Glomerular endothelial cell (primary cell): ENCODE results near the gene GRIK4. TPM values are rescaled to one million over a fixed set of nuclear protein-coding genes. Genes with fewer than 3 reads are reported as not detected.
"Not testable (repeated sequence)": the region's sequence is repeated elsewhere in the genome, so short reads cannot be mapped to it uniquely, and the experiment has no call there.

Experiments
- DNase-seq: peaks from one replicate; pipeline ENCODE4 v3.0.0-alpha.2; 2011; ENCODE audit warnings: low read depth, low spot score; ENCODE audit errors: extremely low read depth
- total RNA-seq: library from RNA; depleted of rRNA; stranded (reverse); fragments of >200 nt; gene quantifications from 2 replicates; pipeline ENCODE4 v1.2.3, GENCODE V29; 2015

Gene GRIK4
- total RNA-seq, 1 donor from 2014 or later: 0.06 TPM

- DNase-seq: no peak
These were observed 88.4 kb downstream of the GRIK4 start for GRCh38 chr11:120599816-120600420.

GRCh38 chr11:120601536-120601935, 90.0 kb downstream of the GRIK4 start:
- no peak for DNase-seq

DNA sequence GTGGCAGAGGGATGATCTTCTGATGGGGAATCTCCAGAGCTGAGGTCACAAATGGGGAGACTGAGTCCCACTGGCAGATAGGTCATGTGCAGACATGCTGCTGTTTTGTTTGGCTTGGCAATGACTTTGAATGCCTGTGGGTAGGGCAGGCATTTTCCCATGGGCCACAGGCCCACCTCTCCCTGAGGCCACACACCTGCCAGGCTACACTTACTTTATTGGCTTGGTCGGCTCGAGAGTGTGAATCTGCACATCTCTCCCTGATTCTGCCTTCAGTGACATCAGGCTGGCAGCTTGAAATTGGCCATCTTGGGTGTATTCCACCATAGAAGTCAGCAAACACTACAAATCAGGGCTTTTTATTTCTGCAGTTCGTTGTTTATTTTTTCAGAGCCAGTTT, 91.5 kb downstream of the GRIK4 start:
- DNase-seq: no peak

DNA sequence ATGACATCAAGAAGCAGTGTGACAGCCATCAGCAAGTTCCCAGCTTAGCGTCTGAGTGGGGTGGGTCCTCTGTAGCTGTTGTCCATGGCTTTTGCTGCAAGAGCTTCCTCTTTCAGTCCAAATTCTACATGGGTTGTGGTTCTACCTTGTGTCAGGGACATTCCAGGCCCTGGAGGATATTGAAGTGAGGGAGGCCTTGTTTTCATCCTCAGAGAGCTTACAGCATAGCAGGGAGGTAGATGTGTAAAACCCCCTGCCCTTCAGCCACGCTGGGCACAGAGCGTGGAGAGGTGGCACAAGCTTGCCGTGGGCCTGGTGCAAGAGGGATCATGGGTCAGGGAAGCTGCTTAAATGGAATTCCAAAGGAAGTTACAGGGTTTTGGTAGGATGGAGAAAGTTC, 93.9 kb downstream of the GRIK4 start:
- no peak for DNase-seq

GRCh38 chr11:120606211-120607010, 94.9 kb downstream of the GRIK4 start:
- DNase-seq: no peak

GRCh38 chr11:120608061-120608460, 96.5 kb downstream of the GRIK4 start:
- DNase-seq: no peak

DNA sequence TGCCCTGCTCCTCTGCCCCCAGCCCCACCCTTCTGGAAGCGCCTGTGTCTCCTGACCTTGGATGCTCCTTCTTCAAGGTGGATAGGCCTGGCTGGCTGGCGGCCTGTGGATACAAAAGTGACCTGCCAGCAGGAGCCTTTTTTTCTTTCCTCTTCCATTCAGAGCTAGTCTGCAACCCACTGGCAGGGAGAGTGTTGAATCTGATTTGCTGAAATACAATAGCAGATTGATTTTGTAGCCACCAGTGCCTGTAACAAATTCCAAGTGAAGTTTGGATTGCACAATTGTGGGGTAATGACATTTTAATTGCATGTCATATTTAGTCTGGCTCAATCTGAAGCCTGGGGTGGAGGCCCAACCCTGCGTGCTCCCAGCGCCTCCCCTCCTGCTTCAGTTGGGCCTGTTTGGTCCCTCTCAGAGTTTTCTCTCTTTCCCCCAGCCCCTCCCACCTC, 97.2 kb downstream of the GRIK4 start:
- DNase-seq: no peak

GRCh38 chr11:120610111-120610510, 98.6 kb downstream of the GRIK4 start:
- no peak for DNase-seq

DNA sequence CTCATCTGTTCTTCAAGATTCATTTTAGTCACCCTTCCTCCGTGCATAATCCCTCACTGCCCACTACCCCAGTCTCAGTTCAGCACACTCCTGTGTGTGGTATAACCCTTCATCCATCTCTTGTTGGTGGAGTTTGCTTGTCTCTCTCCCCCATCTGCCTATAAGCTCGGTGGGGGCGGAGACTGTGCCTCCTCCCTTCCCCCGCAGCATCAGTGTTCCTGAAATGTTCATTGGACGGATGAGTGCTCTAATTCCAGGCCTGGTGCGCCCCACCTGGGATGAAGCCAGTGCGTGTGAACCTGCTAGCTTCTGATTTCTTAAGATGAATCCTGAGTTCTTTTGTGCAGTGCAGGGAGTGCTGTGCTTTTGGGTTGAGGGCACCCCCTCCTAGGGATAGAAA, 100.0 kb downstream of the GRIK4 start:
- no peak for DNase-seq

DNA sequence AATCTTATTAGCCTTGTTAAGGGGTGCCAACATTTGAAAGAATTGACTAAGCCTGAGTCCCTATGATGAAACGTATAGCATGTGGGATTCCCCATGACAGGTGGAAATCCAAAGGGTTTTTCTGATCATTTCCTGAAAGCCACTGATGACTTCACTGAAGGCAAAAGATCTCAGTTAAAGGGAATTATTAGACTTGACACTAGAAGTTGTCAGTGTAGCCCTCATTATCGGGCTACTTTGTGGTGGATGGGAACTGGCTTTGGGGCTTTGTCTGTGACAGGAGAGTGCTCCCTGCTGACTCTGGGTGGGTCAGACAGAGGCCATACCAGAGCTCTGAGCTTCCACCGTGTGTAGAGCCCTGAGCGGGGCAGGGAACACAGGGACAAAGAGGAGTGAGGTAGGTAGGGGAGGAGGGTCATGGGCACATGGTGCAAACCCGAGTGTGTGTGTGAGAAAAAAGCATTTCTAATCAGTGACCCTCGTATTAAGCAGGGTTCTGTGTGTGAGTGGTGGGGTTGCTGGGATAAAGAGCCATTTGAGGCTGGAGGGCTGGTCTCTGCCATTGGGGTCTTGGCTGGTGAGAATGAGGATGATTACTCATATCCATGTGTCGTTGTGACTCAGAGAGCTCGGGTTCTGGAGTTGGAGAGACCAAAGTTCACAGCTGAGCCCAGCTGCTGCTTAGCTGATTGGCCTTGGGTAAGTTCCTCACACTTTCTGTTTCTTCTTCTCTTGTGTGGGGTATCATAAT, 101.1 kb downstream of the GRIK4 start:
- DNase-seq: no peak

DNA sequence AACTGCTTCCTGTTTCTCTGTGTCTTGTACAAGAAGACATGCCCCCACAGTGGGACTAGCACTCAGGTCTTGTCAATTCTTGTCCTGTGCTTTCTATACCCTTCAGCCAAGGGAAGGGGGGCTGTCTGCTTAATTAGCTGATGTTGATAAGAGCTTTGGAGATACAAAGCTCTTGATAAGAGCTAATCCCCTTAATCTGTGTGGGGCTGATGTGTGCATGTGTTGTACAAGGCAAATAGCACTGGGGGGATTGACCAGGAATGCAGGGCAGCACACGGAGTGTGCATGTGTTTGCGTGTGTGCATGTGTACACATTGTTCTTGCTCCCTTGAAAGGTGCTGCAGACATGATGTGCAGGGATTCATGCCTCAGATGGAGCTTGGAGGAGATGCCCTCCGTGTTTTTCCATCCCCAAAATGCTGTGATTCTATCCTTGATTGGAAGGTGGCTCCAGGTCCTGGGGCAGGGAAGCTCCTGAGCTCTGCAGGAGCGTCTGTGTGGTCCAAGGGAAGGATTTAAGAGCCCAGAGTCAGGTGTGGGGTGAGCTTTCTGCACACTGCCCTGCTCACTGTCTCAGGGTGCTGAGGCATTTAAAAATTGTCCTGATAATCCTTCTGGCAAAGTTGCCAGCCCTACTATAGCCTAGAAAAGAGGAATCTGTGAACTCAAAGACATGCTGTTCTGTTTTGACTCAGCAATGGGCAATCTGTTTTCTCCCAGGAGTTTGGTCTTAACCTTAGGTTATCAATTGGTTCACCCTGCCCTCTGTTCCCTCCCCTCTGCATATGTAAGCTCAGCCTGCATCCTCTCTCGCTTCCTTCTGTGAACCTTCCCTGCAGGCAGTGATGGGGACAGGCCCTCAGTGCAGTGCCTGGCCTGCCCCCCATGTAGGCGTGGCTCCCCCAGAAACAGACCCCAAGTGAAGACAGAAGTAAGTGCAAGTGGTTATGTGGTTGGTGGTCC, 102.0 kb downstream of the GRIK4 start:
- DNase-seq: no peak

- DNase-seq: no peak
These were observed 103.8 kb downstream of the GRIK4 start for GRCh38 chr11:120615391-120615790.

DNA sequence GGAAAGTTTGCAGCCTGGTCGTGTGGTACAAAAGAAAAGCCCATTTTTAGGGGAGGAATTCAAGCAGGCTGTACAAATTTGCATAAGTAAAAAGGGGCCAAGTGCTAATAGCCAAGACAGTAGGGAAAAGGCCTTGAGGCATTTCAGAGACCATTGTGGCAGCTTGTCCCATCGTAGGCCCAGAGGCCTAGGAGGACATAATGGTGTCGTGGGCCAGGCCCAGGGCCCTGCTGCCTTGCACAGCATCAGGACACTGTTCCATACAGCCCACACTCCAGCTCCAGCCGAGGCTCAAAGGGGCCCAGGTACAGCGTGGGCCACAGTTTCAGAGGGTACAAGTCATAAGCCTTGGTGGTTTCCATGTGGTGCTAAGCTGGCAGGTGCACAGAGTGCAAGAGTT, 106.9 kb downstream of the GRIK4 start:
- no peak for DNase-seq

GRCh38 chr11:120622189-120622875, 110.8 kb downstream of the GRIK4 start:
- DNase-seq: no peak

- not testable (repeated sequence) for DNase-seq
These were observed 113.4 kb downstream of the GRIK4 start for GRCh38 chr11:120624992-120625391.

GRCh38 chr11:120625565-120625964, 114.0 kb downstream of the GRIK4 start:
- DNase-seq: no peak

- no peak for DNase-seq
These were observed 115.2 kb downstream of the GRIK4 start for GRCh38 chr11:120626791-120627190.

DNA sequence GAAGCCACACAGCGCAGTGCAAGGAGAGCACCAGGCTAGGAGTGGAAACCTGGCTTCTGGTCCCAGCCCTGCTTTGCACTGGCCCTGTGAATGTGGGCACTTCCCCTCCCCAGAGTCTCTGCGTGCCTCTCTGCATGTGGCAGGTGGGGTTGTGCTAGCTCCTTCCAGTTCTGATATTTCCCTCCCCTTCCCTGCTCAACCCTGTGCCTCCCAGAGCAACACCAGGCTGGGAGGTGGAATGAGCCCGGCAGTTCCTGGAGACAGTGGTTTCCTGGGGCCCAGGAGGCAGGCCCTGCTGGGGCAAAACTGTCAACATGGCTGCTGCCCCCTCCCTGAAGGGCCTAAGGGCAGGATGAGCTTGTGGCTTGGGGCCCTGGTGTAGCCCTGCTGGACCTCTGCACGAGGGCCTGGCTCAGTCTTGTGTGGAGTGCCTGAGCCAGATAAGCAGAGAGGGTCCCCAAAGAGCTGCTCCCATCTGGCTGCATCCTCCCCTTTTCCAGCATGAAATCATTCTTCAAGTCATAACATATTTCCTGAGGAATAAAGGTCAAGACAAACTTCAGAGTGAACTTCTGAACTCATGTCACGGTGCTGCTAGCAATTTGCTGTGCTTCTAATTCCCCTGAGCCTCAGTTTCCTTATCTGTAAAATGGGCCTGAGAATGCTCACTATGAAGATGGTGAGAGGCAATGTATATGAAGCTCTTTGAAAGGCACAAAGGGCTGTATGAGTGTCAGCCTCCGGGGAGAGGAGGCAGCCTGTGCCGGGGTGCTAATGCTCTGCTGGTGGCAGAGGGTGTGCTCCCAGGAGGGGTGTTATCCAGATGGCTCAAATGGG, 116.0 kb downstream of the GRIK4 start:
- no peak for DNase-seq
